Superior temporal gyrus (tissue), 1 donor: ENCODE data around the gene DISC1.
"Not testable (repeated sequence)": the region's sequence is repeated elsewhere in the genome, so short reads cannot be mapped to it uniquely, and the experiment has no call there.

Experiments
- DNase-seq: peaks from one replicate; pipeline ENCODE4 v3.0.0-alpha.2; 2016; ENCODE audit errors: extremely low spot score

Gene DISC1

DNA sequence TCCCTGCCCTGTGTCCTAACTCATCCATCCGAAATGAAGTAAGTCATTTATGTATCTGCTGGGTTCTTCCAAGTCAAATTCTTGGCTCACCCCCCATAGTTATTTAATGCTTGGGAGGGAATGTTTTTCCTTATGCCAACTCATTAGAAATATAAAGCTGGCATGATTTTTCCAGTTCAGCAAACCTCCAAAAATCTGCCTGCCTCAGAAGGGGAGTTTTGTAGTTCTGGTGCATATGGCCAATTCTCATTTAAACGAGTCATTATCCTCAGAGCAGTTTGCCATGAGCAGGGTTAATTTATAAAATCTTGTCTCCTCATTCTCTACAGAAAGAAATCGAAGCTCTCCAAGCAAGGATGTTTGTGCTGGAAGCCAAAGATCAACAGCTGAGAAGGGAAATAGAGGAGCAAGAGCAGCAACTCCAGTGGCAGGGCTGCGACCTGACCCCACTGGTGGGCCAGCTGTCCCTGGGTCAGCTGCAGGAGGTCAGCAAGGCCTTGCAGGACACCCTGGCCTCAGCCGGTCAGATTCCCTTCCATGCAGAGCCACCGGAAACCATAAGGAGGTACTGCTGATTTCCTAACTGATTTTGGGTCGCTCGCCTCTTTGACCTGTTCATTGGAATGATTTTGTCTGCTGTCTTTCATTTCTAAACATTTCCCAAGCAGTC is 144.1 kb downstream of the DISC1 start:
- DNase-seq, result no peak

DNA sequence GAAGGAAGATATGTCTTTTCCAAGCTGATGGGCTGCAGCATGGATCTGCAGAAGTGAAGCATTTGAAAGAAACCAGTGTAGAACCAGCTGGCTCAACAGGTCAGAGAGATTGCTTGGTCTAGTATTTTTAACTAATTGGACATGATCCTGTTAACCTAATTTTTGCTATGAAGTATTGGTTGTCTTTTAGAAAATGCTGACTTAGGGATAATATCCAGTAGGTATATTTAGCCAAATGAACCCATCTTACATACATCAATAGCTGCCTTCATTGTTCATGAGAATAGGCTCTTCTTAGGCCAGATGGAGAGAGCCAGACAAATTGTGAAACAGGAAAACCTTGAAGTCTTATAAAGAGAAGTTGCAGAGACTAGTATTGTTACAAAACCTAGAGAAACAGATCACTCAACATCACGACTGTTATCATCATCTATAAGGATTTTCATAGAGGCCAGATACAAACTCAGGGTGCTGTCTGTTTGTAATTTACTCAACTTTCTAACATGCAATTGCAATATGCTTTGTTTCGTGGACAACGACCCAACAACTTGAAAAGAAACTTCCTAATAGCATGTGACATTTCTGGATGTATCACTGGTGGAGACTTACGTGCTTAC is 148.2 kb downstream of the DISC1 start:
- DNase-seq, result no peak

DNA sequence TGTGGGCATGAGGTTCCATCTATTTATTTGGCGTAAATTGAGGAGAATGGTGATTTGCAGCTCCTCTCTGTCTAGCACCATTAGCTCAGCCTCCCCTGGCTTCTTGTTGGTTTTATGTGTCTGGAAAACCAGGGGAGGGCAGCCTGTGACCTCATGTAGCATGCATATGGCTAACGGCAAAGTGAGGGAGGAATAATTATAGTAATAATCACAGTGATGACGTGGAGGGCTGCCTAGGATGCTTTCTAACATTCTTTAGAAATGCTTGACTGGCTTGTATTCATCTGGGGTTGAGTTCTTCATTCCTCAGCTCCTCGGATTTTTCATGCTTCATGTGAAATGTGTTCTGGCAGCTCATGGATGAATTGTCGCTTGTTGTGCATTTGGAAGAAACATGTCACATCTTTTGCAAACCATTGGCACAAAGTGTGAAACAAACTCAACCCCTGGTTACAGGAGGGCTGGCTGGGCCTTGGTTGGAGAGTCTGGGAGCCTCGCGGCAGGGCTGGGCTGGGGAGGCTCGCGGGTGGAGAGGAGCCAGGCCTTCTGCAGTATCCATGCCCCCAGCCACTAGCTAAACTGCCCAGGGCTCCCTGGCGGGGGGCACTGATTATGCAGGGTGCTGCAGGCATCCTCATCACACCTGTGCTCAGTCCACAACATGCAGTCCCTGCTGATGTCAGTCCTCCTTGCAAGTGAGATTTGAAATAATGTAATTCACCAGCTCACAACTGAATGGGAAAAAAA is 149.6 kb downstream of the DISC1 start:
- DNase-seq, result no peak

DNA sequence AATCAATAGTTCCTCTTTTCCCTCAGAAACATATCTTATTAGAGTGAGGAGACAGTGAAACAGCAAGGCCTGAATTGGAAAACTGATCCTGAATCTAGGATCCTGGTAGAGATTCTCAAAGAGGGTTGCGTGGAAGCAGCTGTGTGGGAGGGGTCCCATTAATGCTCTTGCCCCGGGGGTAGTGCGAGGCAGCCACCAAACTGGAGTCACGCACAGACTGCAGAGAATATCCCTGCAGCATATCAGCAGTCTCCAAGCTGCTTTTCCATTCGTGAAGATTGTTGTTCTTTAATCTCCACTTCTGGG is 150.1 kb downstream of the DISC1 start:
- DNase-seq, result no peak

DNA sequence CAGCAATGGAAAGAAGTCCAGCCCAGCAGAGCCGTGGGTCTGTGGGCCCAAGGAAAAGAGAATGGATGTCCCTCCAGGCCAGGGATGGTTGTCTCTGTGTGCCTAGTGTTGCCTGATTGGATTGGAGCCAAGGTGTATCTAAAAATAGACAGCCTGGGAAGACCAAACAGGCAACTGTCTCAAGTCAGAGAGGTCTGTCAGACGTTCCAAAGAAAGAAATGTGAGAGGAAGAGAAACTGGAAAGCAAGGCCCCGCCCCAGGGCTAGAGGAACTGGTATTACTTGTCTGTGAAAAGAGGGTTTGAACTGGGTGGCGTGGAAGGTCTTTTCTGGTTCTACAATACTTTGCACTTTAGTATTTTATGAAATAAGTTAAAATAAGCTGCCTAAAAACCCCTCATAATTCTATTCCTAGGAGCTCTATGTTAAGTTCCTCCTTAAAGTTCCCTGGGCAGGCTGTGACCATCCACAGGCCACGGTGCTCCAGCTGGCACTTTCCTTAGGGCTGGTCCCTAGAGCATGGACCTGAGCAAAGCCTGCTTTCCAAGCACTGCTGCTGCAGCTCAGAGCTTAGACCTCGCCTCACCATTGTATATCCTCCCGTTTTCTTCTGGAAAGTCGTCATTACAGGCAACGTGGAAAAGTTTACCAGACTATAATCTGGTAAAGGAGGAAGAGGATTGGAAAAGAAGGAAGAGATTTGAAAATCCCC is 151.6 kb downstream of the DISC1 start:
- peak; percentile 41 for DNase-seq

DNA sequence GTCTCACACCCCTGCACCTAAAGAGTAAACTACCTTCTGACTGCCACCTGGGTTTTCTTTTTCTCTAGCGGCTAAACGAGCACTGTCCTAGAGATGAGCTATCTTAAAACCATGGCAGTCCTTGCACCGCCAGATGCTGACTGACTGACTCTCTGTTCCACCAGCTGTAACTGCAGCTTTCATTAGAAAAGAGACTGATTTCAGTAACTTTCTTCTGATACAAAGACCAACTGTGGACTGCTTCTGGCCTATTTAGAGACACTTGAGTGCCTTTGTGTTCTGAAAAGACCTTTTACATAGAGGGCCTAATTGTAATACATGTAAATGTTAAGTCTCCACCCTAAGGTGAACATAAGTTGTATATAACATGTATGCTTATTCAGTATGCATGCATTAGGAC is 152.5 kb downstream of the DISC1 start:
- peak; percentile 60 for DNase-seq

DNA sequence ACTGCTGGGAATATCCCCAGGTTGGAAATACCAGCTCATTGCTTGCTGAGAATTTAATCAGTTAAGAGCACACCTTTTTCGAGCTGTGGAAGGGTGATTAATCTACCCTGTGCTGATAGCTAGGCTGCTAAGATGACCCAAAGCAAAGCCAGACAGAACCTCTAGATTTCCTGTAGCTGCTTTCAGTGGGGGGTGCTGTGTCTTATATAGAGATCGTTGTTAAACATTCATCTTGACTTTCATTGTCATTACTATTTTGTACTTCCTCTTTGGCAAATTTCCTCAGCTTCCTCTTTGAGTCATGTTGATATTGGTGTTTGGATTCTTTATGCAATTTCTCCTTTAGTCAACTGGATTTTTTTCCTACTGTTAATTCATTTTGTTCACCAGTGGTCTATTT is 155.3 kb downstream of the DISC1 start:
- no peak for DNase-seq

DNA sequence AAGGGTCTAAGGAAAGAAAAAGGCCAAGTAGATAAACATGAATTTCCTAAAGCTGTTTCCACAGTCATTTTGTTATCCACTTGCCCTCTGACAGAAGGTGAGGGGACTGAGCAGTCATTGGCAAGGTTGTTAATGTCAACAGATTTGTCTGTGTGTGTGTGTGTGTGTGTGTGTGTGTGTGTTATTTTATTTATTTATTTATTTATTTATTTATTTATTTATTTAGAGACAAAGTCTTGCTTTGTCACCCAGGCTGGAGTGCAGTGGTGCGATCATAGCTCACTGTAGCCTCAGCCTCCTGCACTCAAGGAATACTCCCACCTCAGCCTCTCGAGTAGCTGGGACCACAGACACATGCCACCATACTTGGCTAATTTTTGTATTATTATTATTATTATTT is 158.5 kb downstream of the DISC1 start:
- DNase-seq, result not testable (repeated sequence)

DNA sequence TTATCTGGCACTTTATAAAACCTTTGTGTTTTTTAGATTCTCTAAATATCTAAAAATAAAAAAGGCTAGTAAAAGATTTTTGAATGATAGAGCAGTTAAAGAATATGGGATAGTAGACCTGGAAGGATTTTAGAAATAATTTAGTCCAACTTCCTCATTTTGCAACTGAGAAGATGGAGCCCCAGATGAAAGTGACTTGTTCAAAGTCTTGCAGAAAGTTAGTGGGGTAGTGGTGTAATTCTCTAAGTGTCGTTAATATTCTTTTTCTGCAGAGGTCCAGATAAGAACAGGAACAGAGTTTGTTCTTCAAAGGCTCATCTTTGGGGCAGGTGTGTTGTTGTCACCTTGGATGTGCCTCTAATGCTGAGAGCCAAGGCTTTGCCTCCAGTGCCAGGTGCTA is 159.5 kb downstream of the DISC1 start:
- DNase-seq, result no peak

DNA sequence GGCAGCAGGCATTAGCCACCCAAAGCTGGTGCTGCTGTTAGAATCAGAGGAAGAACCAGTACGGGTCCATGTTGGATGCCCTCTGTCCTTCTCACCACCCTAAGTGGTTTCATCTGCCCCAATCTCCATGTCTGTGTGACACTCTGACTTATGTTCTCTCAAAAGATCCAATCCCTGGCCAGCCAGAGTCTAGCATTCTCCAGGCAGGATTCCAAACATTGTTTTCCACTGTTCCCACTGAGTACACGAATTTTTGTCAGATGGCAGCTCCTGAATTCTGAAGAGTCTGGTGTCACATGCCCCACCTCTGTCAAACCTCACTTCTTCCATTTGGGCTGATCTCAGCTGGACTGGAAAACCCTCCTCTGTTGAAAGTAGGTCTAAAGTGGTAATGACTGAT is 166.0 kb downstream of the DISC1 start:
- DNase-seq, result no peak

DNA sequence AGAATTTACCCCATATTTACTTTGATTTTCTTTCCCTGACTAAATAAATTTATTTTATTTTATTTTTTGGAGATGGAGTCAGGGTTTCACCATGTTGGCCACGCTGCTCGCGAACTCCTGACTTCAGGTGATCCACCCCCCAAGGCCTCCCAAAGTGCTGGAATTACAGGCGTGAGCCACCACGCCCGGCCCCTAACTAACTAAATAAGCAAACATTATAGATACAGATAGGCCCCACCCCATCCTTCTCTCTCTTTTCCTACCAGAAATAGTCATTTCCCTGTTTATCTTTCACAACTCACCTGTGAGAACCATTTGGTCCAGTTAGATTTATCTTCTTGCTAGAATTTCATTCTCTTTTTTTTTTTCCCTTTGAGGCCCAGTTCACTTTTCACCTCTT is 167.3 kb downstream of the DISC1 start:
- DNase-seq, result no peak

DNA sequence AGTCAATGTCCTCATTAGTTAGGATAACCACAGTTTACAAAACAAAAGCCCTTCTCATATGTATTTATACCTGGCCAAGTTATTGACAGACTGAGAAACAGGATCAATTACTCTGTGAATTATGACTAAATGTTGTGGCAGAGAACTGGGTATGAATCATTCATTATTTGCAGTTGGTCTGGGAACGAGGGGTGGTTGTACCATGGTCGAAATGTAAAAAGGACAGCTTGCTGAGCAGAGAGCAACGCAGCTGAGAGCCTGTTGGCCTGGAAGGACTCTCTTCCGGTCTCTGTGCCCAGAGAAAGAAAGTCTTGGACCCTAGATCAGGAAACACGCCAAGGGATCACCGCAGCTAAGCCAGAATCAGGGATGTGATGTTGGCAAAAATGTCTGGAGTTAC is 169.6 kb downstream of the DISC1 start:
- no peak for DNase-seq

DNA sequence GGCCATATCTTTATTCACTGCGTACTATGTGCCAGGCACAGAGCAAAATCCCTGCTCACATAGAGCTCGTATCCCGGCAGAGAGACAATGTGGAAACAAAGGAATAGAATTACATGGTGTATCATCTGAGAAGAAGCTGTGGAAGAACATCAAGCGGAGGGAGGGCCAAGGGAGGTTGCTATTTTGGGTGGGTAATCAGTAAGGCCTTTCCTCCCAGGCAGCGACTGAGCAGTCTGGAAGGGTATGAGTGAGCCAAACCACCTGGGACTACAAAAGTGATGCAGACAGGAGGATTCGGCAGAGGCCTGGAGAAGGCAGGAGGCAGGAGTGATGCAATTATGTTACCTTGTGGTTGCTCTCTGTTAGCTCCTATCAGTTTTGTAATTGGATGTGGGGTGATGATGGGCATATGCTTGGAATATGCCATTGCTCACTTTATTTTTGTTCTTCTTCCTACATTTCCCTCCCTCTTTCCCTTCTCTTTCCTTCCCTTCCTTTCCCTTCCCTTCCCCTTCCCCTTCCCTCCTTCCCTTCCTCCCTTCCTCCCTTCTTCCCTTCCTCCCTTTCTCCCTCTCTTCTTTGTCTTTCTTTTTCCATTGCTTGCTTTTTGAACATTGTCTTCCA is 172.9 kb downstream of the DISC1 start:
- DNase-seq, result no peak

DNA sequence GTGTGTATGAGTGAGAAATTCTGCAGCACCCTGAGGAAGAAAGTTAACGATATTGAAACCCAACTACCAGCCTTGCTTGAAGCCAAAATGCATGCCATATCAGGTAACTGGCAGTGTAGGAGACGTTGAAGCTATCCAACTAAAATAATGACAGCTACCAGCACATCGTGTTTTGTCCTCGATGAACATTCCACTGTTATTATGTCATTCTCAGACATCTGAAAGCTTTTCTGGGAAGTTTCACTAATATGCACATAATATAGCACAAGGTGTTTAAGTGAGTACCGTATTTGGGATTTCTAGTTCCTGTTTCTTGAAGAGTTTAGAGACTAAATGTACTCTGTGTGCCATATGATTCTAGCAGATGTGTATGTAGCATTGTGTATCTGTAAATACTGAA is 173.5 kb downstream of the DISC1 start:
- DNase-seq, result no peak

DNA sequence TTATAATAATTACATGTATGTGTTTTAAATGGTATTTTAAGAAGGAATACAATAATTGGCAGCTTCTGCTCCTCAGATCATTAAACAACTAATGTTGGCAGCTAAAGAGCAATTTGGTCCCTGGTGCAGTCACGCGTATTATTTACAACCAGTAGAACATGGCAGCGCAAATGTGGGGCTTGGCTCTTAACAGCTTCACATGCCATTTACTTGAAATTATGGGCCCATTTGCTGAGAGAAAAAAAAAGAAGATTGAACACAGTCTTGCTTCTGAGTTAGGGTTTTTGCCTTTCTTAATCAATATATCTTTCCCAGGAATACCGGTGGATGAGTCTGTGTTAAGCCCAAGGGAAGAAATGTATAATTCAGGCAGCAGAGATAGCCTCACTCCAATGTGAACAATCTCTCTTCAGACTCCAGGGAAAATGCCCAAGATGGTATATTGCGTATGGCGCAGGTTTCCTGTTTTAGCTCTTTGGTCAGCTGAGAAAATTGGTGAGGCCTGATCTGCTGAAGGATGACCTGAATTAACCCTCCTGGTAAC is 174.5 kb downstream of the DISC1 start:
- no peak for DNase-seq

DNA sequence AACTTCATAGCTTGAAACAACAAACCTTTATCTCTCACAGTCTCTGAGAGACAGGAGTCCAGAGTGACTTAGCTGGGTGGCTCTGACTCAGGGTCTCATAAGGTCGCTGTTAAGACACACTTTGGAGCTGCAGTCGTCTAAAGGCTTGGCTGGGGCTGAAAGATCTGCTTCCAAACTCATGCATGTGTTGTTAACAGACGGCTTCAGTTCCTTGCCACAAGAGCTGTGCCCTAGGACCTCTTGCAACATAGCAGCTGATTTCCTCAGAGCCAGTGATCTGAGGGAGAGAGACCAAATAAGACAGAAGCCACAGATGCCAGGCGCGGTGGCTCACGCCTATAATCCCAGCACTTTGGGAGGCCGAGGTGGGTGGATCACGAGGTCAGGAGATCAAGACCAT is 176.8 kb downstream of the DISC1 start:
- DNase-seq, result no peak

DNA sequence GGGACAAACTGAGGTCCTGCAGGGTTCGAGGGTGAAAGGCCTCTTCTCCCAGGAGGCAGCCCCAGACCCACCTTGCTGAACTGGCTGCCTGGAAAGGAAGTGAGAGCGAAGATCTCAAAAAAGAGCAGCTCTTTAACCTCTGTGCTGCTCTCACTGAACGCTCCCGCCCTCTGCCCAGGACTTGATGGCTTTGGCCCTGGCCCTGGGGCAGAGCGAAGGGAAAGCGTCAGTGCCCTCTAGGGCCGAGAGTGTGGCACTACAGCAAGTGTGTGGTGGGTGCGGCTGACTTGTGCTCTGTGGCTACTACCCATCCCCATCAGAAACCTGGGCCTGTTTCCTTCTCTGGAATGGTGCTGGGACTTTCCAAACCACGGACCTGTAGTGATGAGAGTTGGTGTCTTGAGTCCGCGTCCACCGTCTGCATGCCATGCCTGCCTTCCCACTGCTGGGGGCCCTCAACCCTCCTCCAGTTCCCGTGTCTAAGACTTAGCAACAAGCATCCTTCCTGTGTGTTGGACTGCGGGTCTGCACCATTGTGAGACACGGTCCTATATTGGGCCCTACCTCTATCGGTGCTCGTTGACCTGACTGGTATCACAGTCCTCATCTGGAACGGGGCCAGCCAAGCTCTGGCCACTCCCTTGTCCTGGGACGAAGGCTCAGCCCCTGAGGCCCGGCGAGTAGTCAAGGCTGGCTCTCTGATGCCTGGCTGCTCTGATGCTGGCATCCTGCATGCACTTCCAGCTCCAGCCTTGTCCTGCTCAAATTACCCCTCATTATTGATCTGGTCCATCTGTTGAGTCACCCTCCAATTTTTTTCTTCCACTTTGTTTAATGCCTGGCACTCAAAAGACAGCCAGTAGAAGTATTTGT is 180.3 kb downstream of the DISC1 start:
- peak; percentile 66 for DNase-seq

DNA sequence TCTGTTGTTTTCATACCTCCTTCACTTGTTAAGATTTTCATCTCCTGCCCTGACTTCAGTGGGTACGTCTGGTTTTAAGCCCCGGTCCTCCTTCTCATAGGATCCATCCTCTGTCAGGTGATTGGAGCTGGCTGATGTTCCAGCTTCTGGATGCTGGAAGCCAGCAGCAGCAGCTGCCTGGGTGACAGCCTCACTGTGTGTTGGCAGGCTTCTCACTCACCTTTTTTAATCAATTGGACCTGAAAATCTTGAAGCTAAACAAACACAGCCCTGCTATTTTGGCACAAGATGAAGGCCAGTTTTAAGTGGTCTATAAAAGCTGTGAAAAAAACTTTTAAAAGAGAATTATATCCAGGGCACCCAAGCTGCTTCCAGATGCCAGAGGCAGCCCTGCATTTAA is 181.0 kb downstream of the DISC1 start:
- no peak for DNase-seq

DNA sequence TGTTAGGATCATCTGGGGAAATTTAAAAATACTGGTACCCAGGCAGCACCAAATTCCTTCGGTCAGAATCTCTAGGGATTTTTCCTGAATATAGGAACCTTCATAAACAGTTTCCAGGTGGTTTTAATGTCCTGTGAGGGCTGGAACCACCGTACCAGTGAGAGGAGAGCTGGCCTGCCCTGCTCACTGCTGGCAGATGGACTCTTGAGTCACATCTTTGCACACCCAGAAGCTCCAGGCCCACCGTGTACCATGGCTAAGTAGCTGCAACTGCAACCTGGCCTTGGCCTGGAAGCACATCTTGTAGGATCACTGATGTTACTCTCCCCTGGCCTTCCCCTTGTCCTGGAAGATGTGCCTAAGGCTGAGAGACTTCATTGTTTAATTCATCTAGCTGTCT is 181.5 kb downstream of the DISC1 start:
- DNase-seq, result no peak

DNA sequence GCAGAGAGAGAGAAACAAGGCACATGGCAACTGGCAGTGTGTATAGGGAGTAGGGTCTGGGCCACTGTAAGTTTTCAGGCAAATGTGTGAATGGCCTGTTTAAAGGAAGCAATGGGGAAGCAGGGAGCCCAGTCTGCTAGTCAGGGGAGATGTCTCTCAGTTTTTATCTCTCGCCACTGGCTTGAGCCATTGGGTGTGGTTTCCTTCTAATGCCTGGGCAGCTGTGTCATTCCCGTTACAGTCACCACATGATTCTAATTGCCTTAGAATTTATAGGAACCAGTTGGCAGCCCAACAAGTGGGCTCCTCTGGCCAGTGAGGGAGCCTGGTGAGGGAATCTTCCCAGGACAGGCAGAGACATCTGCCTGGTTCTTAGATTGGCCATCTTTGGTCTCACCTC is 182.4 kb downstream of the DISC1 start:
- no peak for DNase-seq

DNA sequence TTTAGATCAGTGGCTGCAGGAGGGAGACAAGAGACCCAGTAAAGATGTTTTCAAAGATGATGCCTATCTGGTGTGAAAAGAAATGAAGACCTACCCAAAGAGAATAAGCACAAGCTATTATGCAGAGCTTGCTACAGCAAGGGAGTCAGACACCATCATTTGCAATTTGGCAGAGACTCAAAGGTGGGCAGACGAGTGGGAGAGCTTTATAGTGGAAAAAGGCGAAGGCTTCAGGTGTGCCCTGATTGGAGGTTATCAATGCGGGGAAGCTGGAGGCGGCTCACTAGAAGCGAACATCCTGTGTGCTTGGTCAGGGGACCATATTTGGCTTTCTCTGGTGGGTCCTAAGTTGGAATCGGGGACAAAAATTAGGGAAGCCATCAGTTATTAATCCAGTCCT is 183.8 kb downstream of the DISC1 start:
- no peak for DNase-seq
